K562 (cell line): ENCODE data around the gene TBL2. TPM values are rescaled to one million over a fixed set of nuclear protein-coding genes. Genes with fewer than 3 reads are reported as not detected.
A peak's percentile ranks its signal among the peaks of the same experiment; 100 is the strongest.

Experiments used
- CBX1 ChIP-seq: sonication (generic); IDR thresholded peaks from 2 replicates; pipeline ENCODE4 v1.6.1; 2016; ENCODE audit warnings: antibody characterized with exemption, low read depth, mild to moderate bottlenecking
- DDX20 ChIP-seq: fragments of 450-650 bp; IDR thresholded peaks from 2 replicates; pipeline ENCODE4 v1.6.1; 2016; ENCODE audit warnings: missing genetic modification characterization, low read depth, mild to moderate bottlenecking, missing compliant biosample characterization, moderate library complexity
- EP400 ChIP-seq: fragments of 450-650 bp; IDR thresholded peaks from 2 replicates; pipeline ENCODE4 v1.6.1; 2017; ENCODE audit warnings: antibody characterized with exemption, mild to moderate bottlenecking, moderate library complexity
- EWSR1 ChIP-seq: fragments of 450-650 bp; IDR thresholded peaks from 2 replicates; pipeline ENCODE4 v1.6.1; 2018; ENCODE audit warnings: borderline replicate concordance, mild to moderate bottlenecking, low read depth, moderate library complexity; ENCODE audit not compliant: partially characterized antibody
- FOXP4 ChIP-seq: sonication (generic); formaldehyde crosslinking; IDR thresholded peaks from 2 replicates; pipeline ENCODE4 v1.8.0; 2022; ENCODE audit warnings: mild to moderate bottlenecking, missing genetic modification reagents, borderline replicate concordance
- HEY1 ChIP-seq: fragments of 250-450 bp; sonication (Bioruptor Pico); IDR thresholded peaks from 2 replicates; pipeline ENCODE4 v1.5.0; 2020; ENCODE audit warnings: mild to moderate bottlenecking, moderate library complexity, borderline replicate concordance
- IRF9 ChIP-seq: fragments of 450-650 bp; IDR thresholded peaks from 2 replicates; pipeline ENCODE4 v1.6.1; 2016; ENCODE audit warnings: missing biosample characterization, missing genetic modification characterization
- KAT8 ChIP-seq: fragments of 450-650 bp; IDR thresholded peaks from 2 replicates; pipeline ENCODE4 v1.6.1; 2016; ENCODE audit warnings: low read depth, mild to moderate bottlenecking
- NCOA1 ChIP-seq: fragments of 450-650 bp; IDR thresholded peaks from 2 replicates; pipeline ENCODE4 v1.6.1; 2016; ENCODE audit warnings: low read depth
- NONO ChIP-seq, 2 experiments: fragments of 200-400 bp in 1 of 2; fragments of 450-650 bp in 1 of 2; formaldehyde crosslinking in 1 of 2; IDR thresholded peaks; 2 replicates each; pipeline ENCODE4 v1.6.1; 2017; ENCODE audit warnings: low read depth in 2 of 2, mild to moderate bottlenecking in 2 of 2, moderate library complexity in 2 of 2, low read length in 1 of 2
- OTX1 ChIP-seq: fragments of 450-650 bp; formaldehyde crosslinking; IDR thresholded peaks from 2 replicates; pipeline ENCODE4 v1.4.0; 2022; ENCODE audit warnings: mild to moderate bottlenecking
- RAD51 ChIP-seq: fragments of 450-650 bp; IDR thresholded peaks from 2 replicates; pipeline ENCODE4 v1.7.1; 2016; ENCODE audit warnings: low read depth, mild to moderate bottlenecking, borderline replicate concordance
- RUNX1 ChIP-seq: sonication (generic); IDR thresholded peaks from 2 replicates; pipeline ENCODE4 v1.6.1; 2016; ENCODE audit warnings: antibody characterized with exemption, low read depth
- SMARCB1 ChIP-seq: IDR thresholded peaks from 2 replicates; pipeline ENCODE4 v1.6.1; 2011; ENCODE audit warnings: improper control_type of control experiment, low read depth; ENCODE audit not compliant: insufficient read length
- SREBF2 ChIP-seq: sonication (generic); formaldehyde crosslinking; IDR thresholded peaks from 2 replicates; pipeline ENCODE4 v1.4.0; 2020; ENCODE audit warnings: mild to moderate bottlenecking, missing genetic modification reagents
- STAG1 ChIP-seq: sonication (generic); formaldehyde crosslinking; IDR thresholded peaks from 2 replicates; pipeline ENCODE4 v1.5.0; 2020; ENCODE audit warnings: missing genetic modification reagents, borderline replicate concordance
- TARDBP ChIP-seq: fragments of 450-650 bp; IDR thresholded peaks from 2 replicates; pipeline ENCODE4 v1.6.1; 2016
- ZBTB7A ChIP-seq: IDR thresholded peaks from 2 replicates; pipeline ENCODE4 v1.6.1; 2011; ENCODE audit warnings: low read depth, mild to moderate bottlenecking, low read length, moderate library complexity, borderline replicate concordance; ENCODE audit not compliant: control insufficient read depth
- ZNF232 ChIP-seq: sonication (generic); formaldehyde crosslinking; IDR thresholded peaks from 2 replicates; pipeline ENCODE4 v1.8.0; 2022; ENCODE audit warnings: mild to moderate bottlenecking, missing genetic modification reagents
- ZNF280A ChIP-seq: fragments of 450-650 bp; IDR thresholded peaks from 2 replicates; pipeline ENCODE4 v1.6.1; 2018; ENCODE audit warnings: mild to moderate bottlenecking, low read depth; ENCODE audit not compliant: partially characterized antibody
- ZNF395 ChIP-seq: fragments of 200-800 bp; sonication (Bioruptor generic); IDR thresholded peaks from 2 replicates; pipeline ENCODE4 v1.6.1; 2017; ENCODE audit warnings: missing genetic modification characterization, missing compliant biosample characterization
- ZNF785 ChIP-seq: fragments of 250-450 bp; sonication (Bioruptor Pico); IDR thresholded peaks from 2 replicates; pipeline ENCODE4 v1.4.0; 2020; ENCODE audit warnings: mild to moderate bottlenecking
- polyA plus RNA-seq, 8 experiments: library from polyadenylated mRNA; depleted of rRNA in 4 of 8; stranded (reverse) in 5 of 8; unstranded in 3 of 8; fragments of >200 nt; fragmentation: Nextera tagmentation in 2 of 8; fragmentation: Illumina TruSeq in 1 of 8; extraction: Ambion mirVana in 2 of 8; extraction: Trizol in 1 of 8; gene quantifications; 2 replicates each; pipeline versions ENCODE4 v1.2.1 to v1.2.3, GENCODE V29; 2011 to 2014; ENCODE audit warnings: inconsistent platforms in 1 of 8, missing spikeins in 1 of 8
- total RNA-seq, 7 experiments: library from RNA; depleted of rRNA in 6 of 7; stranded (reverse); fragments of >200 nt in 6 of 7; fragmentation: Illumina TruSeq in 2 of 7; extraction: Trizol in 2 of 7; gene quantifications; 2 replicates each; pipeline versions ENCODE4 v1.2.1 to v1.2.3, GENCODE V29; 2011 to 2021; ENCODE audit warnings: low replicate concordance in 1 of 7

Gene TBL2
- total and polyA plus RNA-seq, 9 of the 15 experiments (the other 6 are each of a cell fraction or from before 2014, with no cell fraction given): 2.5 to 123 (median 49.2) TPM

GRCh38 chr7:73622909-73623797, 44.8 kb upstream of the TBL2 start (continued):
- TF ChIP-seq ZNF785 (CRISPR knock-in tag) (no peak), IRF9 (no peak), RUNX1 (peak; percentile 27; the same call in 1 of the 2 replicates), TARDBP (no peak), EP400 (no peak), ZNF232 (no peak), CBX1 (no peak), ZNF280A (no peak), NONO (IDR thresholded peaks at IDR 0.05; ENCODE audit: low read depth in 2 of 2, low read length in 1 of 2) (no peak), EWSR1 (no peak), OTX1 (no peak), STAG1 (CRISPR knock-in tag) (no peak), ZNF395 (CRISPR knock-in tag) (no peak), FOXP4 (no peak), RAD51 (no peak), ZBTB7A (peak; percentile 93), HEY1 (CRISPR knock-in tag) (no peak), SMARCB1 (no peak), NCOA1 (peak; percentile 51; the same call in 1 of the 2 replicates), SREBF2 (CRISPR knock-in tag) (no peak), DDX20 (tag) (no peak), KAT8 (no peak)
